ENCODE data around the gene NAPSA. TPM values are rescaled to one million over a fixed set of nuclear protein-coding genes. Genes with fewer than 3 reads are reported as not detected.
A peak's percentile ranks its signal among the peaks of the same experiment; 100 is the strongest.

The NAPSA gene
- total RNA-seq, 2 experiments from 2014 or later: 44.0 to 63.4 TPM

- CTCF ChIA-PET: no interaction called here
- DNase-seq (peak; percentile 4), ATAC-seq (no peak)
- H3K36me3 Mint-ChIP-seq (ENCODE audit: low read depth): peaks cover 5% of the 10 kb centered on the region
- POLR2A ChIA-PET: no interaction called here
- H3K4me1 Mint-ChIP-seq: peaks cover 8% of the 10 kb centered on the region
- no peaks in the 10 kb centered on the region for H3K9me3 Mint-ChIP-seq (ENCODE audit: low read depth)
- H3K27ac Mint-ChIP-seq: no peak overlapping the region
- no peak overlapping the region for H3K4me3 Mint-ChIP-seq
- intact Hi-C loops (cut with DNase I, micrococcal nuclease): no loop called here
- H3K27me3 Mint-ChIP-seq: peaks cover 17% of the 10 kb centered on the region
Measured at GRCh38 chr19:50320596-50320995, 44.8 kb downstream of the NAPSA start.

GRCh38 chr19:50320051-50320450 is 45.4 kb downstream of the NAPSA start:
- no peak for DNase-seq
- Mint-ChIP-seq H3K4me1 (peaks cover 10% of the 10 kb centered on the region), H3K9me3 (ENCODE audit: low read depth) (no peaks in the 10 kb centered on the region), H3K36me3 (ENCODE audit: low read depth) (peaks cover 5% of the 10 kb centered on the region), H3K27me3 (peaks cover 19% of the 10 kb centered on the region), H3K27ac (no peak overlapping the region), H3K4me3 (no peak overlapping the region)
- intact Hi-C loops (cut with DNase I, micrococcal nuclease): no loop called here
- ChIA-PET CTCF (no interaction called here), POLR2A (no interaction called here)
- no peak for ATAC-seq

DNA sequence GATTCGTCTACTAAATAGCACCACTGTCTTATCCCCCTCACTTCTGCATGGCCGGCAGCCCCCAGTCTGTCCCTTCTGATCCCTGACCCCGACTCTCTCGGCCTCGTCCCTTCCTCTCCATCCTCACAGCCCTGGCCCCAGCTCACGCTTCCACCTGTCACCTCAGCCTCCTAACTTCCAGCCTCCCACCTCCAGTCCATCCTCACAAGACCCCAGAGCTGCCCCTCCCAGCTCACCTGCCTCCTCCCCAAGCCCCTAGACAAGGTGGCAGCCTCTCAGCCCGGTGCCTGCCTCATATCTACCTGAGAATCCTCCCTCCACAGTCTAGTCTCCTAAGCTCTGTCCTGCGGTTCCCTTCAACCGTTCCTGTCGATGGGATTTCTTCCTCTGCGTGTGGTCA is 46.3 kb downstream of the NAPSA start:
- Mint-ChIP-seq H3K4me1 (peaks cover 14% of the 10 kb centered on the region), H3K9me3 (ENCODE audit: low read depth) (no peaks in the 10 kb centered on the region), H3K27ac (no peak overlapping the region), H3K36me3 (ENCODE audit: low read depth) (peaks cover 5% of the 10 kb centered on the region), H3K27me3 (peaks cover 25% of the 10 kb centered on the region), H3K4me3 (no peak overlapping the region)
- CTCF ChIA-PET: interaction anchor here (0.9 kb wide), 1 partner anchor 10 kb away, joined by 3 read pairs; the partner anchor contains the start of gene KCNC3
- POLR2A ChIA-PET: no interaction called here
- ATAC-seq (no peak), DNase-seq (peak; percentile 3)
- intact Hi-C loops (cut with DNase I, micrococcal nuclease): no loop called here

DNA sequence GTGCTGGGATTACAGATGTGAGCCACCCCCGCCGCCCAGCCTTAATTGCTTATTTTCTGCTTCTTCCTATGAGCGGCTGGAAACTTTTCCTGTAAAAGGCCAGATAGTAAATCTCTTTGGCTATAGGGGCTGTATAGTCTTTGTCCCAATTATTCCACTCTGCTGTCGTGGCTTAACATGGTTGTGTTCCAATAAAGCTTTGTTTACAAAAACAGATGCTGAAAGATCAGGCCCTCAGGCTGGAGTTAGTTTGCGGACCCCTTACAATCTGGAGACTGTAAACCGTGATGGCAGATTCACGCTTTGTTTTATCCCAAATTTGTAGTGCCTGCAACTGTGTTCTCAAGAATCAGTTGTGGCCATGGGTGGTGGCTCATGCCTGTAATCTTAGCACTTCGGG is 47.0 kb downstream of the NAPSA start:
- H3K4me1 Mint-ChIP-seq: peaks cover 16% of the 10 kb centered on the region
- CTCF ChIA-PET: interaction anchor here (0.9 kb wide), 1 partner anchor 11 kb away, joined by 3 read pairs; the partner anchor contains the start of gene KCNC3

GRCh38 chr19:50317115-50317514 is 48.3 kb downstream of the NAPSA start:
- POLR2A ChIA-PET: interaction anchor here (0.6 kb wide), 1 partner anchor 110 kb away, joined by 3 read pairs; no protein-coding TSS in a partner anchor
- H3K4me1 Mint-ChIP-seq: peaks cover 16% of the 10 kb centered on the region
- CTCF ChIA-PET: interaction anchor here (0.6 kb wide), 1 partner anchor 481 kb away, joined by 3 read pairs; no protein-coding TSS in a partner anchor
- no peak overlapping the region for H3K4me3 Mint-ChIP-seq
- intact Hi-C loops (cut with DNase I, micrococcal nuclease): no loop called here
- no peaks in the 10 kb centered on the region for H3K9me3 Mint-ChIP-seq (ENCODE audit: low read depth)
- ATAC-seq (no peak), DNase-seq (no peak)
- no peaks in the 10 kb centered on the region for H3K36me3 Mint-ChIP-seq (ENCODE audit: low read depth)
- no peak overlapping the region for H3K27ac Mint-ChIP-seq
- H3K27me3 Mint-ChIP-seq: peaks cover 41% of the 10 kb centered on the region

More for the DNA sequence above, 47.0 kb downstream of the NAPSA start:
- DNase-seq (no peak), ATAC-seq (no peak)
- peaks cover 5% of the 10 kb centered on the region for H3K36me3 Mint-ChIP-seq (ENCODE audit: low read depth)
- POLR2A ChIA-PET: no interaction called here
- H3K9me3 Mint-ChIP-seq (ENCODE audit: low read depth): no peaks in the 10 kb centered on the region
- no peak overlapping the region for H3K27ac Mint-ChIP-seq
- no peak overlapping the region for H3K4me3 Mint-ChIP-seq
- intact Hi-C loops (cut with DNase I, micrococcal nuclease): no loop called here
- peaks cover 32% of the 10 kb centered on the region for H3K27me3 Mint-ChIP-seq

GRCh38 chr19:50315773-50316448 is 49.5 kb downstream of the NAPSA start:
- H3K36me3 Mint-ChIP-seq (ENCODE audit: low read depth): no peaks in the 10 kb centered on the region
- no peak overlapping the region for H3K27ac Mint-ChIP-seq
- ATAC-seq (peak; percentile 80), DNase-seq (peak; percentile 69)
- peak overlapping the region; percentile 19 for H3K4me3 Mint-ChIP-seq
- peaks cover 16% of the 10 kb centered on the region for H3K4me1 Mint-ChIP-seq
- ChIA-PET POLR2A (interaction anchor here (1.1 kb wide), 1 partner anchor 13 kb away, joined by 3 read pairs; the partner anchor contains the start of gene KCNC3), CTCF (interaction anchor here (0.6 kb wide), 1 partner anchor 145 kb away, joined by 3 read pairs; no protein-coding TSS in a partner anchor)
- H3K27me3 Mint-ChIP-seq: peaks cover 43% of the 10 kb centered on the region
- no peaks in the 10 kb centered on the region for H3K9me3 Mint-ChIP-seq (ENCODE audit: low read depth)
- intact Hi-C loops (cut with DNase I, micrococcal nuclease): no loop called here

- H3K4me1 Mint-ChIP-seq: peaks cover 16% of the 10 kb centered on the region
- POLR2A ChIA-PET: interaction anchor here (1.1 kb wide), 1 partner anchor 14 kb away, joined by 3 read pairs; the partner anchor contains the start of gene KCNC3
- H3K4me3 Mint-ChIP-seq: no peak overlapping the region
- no peaks in the 10 kb centered on the region for H3K9me3 Mint-ChIP-seq (ENCODE audit: low read depth)
- H3K36me3 Mint-ChIP-seq (ENCODE audit: low read depth): no peaks in the 10 kb centered on the region
- DNase-seq (peak; percentile 8), ATAC-seq (no peak)
- intact Hi-C loops (cut with DNase I, micrococcal nuclease): no loop called here
- peaks cover 51% of the 10 kb centered on the region for H3K27me3 Mint-ChIP-seq
- no peak overlapping the region for H3K27ac Mint-ChIP-seq
- CTCF ChIA-PET: no interaction called here
Measured at GRCh38 chr19:50314724-50315708, 50.4 kb downstream of the NAPSA start.

DNA sequence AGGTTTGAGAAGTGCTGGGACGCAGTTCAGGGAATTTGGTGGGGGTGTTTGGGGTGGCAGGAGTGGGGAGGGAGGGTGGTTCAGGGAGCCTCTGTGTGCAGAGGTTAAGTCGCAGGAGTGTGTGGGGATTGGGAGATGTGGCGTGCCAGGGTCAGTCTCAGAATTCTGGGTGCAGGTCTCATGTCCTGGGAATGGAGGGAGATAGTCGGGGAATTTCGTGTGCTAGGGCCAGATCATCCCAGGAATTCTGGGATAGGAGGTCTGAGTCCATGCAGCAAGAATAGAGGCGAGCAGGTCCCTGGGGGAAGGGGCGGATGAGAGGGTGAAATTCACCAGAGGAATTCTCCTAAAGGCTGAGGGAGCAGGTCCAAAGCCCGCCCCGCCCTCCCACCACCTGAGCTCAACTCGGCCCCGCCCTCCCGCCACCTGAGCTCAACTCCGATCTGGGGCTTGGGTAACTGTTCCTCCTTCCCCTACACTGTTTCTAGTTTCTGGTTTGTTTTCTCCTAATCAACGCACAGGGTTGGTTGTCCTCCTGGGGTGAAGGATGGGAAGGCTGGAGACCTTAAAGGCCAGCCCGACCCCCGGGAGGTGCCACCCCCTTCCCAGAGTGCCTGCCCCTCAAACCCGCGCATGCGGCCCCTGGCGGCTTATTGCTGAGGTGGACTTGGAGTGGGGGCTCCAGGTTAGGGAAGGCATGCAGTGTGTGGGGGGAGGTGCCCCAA is 51.5 kb downstream of the NAPSA start:
- H3K4me1 Mint-ChIP-seq: peaks cover 16% of the 10 kb centered on the region
- H3K27me3 Mint-ChIP-seq: peaks cover 56% of the 10 kb centered on the region
- DNase-seq: no peak
- H3K4me3 Mint-ChIP-seq: no peak overlapping the region
- CTCF ChIA-PET: no interaction called here
- H3K27ac Mint-ChIP-seq: no peak overlapping the region
- intact Hi-C loops (cut with DNase I, micrococcal nuclease): no loop called here
- no peaks in the 10 kb centered on the region for H3K36me3 Mint-ChIP-seq (ENCODE audit: low read depth)
- H3K9me3 Mint-ChIP-seq (ENCODE audit: low read depth): no peaks in the 10 kb centered on the region
- no peak for ATAC-seq
- POLR2A ChIA-PET: no interaction called here

- no peaks in the 10 kb centered on the region for H3K36me3 Mint-ChIP-seq (ENCODE audit: low read depth)
- DNase-seq (no peak), ATAC-seq (no peak)
- peaks cover 16% of the 10 kb centered on the region for H3K4me1 Mint-ChIP-seq
- no peak overlapping the region for H3K4me3 Mint-ChIP-seq
- H3K9me3 Mint-ChIP-seq (ENCODE audit: low read depth): no peaks in the 10 kb centered on the region
- CTCF ChIA-PET: no interaction called here
- intact Hi-C loops (cut with DNase I, micrococcal nuclease): no loop called here
- no peak overlapping the region for H3K27ac Mint-ChIP-seq
- POLR2A ChIA-PET: no interaction called here
- peaks cover 62% of the 10 kb centered on the region for H3K27me3 Mint-ChIP-seq
Measured at GRCh38 chr19:50312967-50313811, 52.2 kb downstream of the NAPSA start.

- Mint-ChIP-seq H3K4me1 (peaks cover 16% of the 10 kb centered on the region), H3K9me3 (ENCODE audit: low read depth) (no peaks in the 10 kb centered on the region), H3K36me3 (ENCODE audit: low read depth) (no peaks in the 10 kb centered on the region), H3K4me3 (no peak overlapping the region), H3K27ac (no peak overlapping the region), H3K27me3 (peaks cover 63% of the 10 kb centered on the region)
- DNase-seq (peak; percentile 36), ATAC-seq (peak; percentile 5)
- intact Hi-C loops (cut with DNase I, micrococcal nuclease): no loop called here
- ChIA-PET CTCF (interaction anchor here (0.6 to 0.8 kb wide), 2 partner anchors 295 to 1357 kb away, joined by 3 to 4 read pairs; partner anchors contain the start of gene BAX), POLR2A (no interaction called here)
Measured at GRCh38 chr19:50311723-50312635, 53.5 kb downstream of the NAPSA start.
